Activated T-helper 17 cell treated with anti-CD3 and anti-CD28 coated beads, Interleukin-2, amount 50 U/mL, for 72 hours (primary cell): ENCODE measurements around the gene NBDY. TPM values are rescaled to one million over a fixed set of nuclear protein-coding genes. Genes with fewer than 3 reads are reported as not detected.
"Not testable (repeated sequence)": the region's sequence is repeated elsewhere in the genome, so short reads cannot be mapped to it uniquely, and the experiment has no call there.

Source experiments
- ATAC-seq: fragments of 150-1000 bp; cut with Tn5 transposase; replicated peaks from 2 replicates; pipeline ENCODE4 v1.10.0; 2021; ENCODE audit warnings: mild to moderate bottlenecking, moderate library complexity
- H3K27ac Mint-ChIP-seq: one replicate; pipeline ENCODE4 v1.8.0; 2022; ENCODE audit warnings: mixed read lengths
- H3K27me3 Mint-ChIP-seq: one replicate; pipeline ENCODE4 v1.8.0; 2022; ENCODE audit warnings: mixed read lengths
- H3K36me3 Mint-ChIP-seq: one replicate; pipeline ENCODE4 v1.8.0; 2022; ENCODE audit warnings: low read depth, mild to moderate bottlenecking, mixed read lengths
- H3K4me1 Mint-ChIP-seq: one replicate; pipeline ENCODE4 v1.8.0; 2022; ENCODE audit warnings: mixed read lengths
- H3K4me3 Mint-ChIP-seq: one replicate; pipeline ENCODE4 v1.8.0; 2022; ENCODE audit warnings: mild to moderate bottlenecking, mixed read lengths
- H3K9me3 Mint-ChIP-seq: one replicate; pipeline ENCODE4 v1.8.0; 2022; ENCODE audit warnings: mixed read lengths
- total RNA-seq, 2 donors: library from RNA; stranded (reverse); gene quantifications; one replicate each; pipeline ENCODE4 v1.2.3, GENCODE V29; 2022

Gene NBDY
- total RNA-seq, 2 donors from 2014 or later = 33.6 to 46.0 TPM

DNA sequence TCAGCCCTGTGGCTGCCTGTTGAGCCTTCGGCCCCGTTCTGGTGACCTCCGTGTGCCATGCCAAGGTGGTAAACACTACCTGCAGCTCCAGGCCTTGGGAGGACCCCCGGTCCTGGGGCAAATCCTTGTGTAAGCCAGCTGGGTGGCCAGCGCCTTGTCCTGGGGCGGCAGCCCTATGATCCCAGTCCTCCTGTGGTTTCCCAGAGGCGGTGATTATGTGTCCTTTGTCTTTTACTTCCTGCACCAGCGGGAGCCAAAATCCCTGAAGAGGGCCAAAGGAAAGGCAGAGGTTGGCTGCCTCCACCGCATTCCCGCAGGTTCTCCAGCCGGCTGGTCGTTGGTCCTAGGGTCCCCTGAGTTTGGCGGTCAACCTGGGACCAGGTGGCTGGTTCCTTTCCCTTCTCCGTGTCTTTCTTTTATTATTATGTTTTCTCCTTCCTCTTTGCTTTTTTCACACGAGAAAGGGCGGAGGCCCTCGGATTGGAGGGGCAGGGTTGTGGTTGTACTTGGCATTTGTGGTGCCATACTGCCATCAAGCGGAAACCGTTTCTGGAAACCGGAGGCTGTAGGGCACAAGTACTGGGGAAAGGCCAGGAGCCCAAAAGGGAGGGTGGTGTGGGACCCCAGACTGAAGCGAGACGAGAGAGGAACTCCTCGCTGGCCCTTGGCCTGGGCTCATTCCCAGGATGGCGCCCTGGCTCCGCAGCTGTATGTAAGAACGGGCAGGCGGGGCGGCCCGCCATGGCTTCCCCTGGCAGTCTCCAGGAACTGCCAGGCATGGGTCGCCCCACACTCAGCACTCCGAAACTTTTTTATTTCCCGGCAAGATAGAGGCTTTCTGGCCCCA lies 43.9 kb downstream of the NBDY start:
- H3K27me3 Mint-ChIP-seq, H3K9me3 Mint-ChIP-seq, H3K36me3 Mint-ChIP-seq, ATAC-seq, H3K4me3 Mint-ChIP-seq, H3K4me1 Mint-ChIP-seq, H3K27ac Mint-ChIP-seq: not testable (repeated sequence)

DNA sequence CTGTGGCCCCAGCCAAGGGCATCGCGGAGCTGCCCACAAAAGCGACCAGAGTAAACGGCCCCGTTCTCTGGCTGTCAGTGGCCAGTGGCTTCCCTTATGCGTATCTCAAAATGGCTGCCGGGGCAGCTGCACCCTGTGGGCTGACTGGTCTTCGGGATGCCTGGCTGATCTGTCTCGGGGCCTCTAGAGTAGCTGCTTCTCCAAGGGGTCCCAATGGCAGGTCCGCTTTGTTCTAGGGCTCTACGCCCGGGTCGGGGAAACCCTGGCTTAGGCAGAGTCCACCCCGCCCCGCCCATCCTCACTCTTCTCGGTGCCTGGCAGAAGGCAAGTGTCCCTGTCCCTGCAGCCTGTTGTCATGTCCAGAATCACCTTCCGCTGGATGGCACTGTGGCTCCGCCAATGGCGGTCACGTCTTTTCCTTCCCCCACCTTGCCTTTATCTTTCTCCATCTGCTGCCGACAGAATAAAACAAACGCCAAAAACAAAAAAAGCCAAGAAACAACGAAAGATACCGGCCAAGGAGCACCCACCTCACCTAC lies 44.5 kb downstream of the NBDY start:
- not testable (repeated sequence) for H3K4me3 Mint-ChIP-seq, H3K36me3 Mint-ChIP-seq, H3K9me3 Mint-ChIP-seq, ATAC-seq, H3K27ac Mint-ChIP-seq, H3K27me3 Mint-ChIP-seq, H3K4me1 Mint-ChIP-seq

DNA sequence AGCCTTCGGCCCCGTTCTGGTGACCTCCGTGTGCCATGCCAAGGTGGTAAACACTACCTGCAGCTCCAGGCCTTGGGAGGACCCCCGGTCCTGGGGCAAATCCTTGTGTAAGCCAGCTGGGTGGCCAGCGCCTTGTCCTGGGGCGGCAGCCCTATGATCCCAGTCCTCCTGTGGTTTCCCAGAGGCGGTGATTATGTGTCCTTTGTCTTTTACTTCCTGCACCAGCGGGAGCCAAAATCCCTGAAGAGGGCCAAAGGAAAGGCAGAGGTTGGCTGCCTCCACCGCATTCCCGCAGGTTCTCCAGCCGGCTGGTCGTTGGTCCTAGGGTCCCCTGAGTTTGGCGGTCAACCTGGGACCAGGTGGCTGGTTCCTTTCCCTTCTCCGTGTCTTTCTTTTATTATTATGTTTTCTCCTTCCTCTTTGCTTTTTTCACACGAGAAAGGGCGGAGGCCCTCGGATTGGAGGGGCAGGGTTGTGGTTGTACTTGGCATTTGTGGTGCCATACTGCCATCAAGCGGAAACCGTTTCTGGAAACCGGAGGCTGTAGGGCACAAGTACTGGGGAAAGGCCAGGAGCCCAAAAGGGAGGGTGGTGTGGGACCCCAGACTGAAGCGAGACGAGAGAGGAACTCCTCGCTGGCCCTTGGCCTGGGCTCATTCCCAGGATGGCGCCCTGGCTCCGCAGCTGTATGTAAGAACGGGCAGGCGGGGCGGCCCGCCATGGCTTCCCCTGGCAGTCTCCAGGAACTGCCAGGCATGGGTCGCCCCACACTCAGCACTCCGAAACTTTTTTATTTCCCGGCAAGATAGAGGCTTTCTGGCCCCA lies 49.3 kb downstream of the NBDY start:
- not testable (repeated sequence) for H3K9me3 Mint-ChIP-seq, H3K36me3 Mint-ChIP-seq, H3K4me3 Mint-ChIP-seq, ATAC-seq, H3K27ac Mint-ChIP-seq, H3K27me3 Mint-ChIP-seq
- peaks cover 20% of the 10 kb centered on the region for H3K4me1 Mint-ChIP-seq

DNA sequence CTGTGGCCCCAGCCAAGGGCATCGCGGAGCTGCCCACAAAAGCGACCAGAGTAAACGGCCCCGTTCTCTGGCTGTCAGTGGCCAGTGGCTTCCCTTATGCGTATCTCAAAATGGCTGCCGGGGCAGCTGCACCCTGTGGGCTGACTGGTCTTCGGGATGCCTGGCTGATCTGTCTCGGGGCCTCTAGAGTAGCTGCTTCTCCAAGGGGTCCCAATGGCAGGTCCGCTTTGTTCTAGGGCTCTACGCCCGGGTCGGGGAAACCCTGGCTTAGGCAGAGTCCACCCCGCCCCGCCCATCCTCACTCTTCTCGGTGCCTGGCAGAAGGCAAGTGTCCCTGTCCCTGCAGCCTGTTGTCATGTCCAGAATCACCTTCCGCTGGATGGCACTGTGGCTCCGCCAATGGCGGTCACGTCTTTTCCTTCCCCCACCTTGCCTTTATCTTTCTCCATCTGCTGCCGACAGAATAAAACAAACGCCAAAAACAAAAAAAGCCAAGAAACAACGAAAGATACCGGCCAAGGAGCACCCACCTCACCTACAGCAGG lies 50.0 kb downstream of the NBDY start:
- not testable (repeated sequence) for ATAC-seq, H3K9me3 Mint-ChIP-seq, H3K4me3 Mint-ChIP-seq, H3K27ac Mint-ChIP-seq, H3K27me3 Mint-ChIP-seq, H3K36me3 Mint-ChIP-seq
- H3K4me1 Mint-ChIP-seq = peaks cover 20% of the 10 kb centered on the region

DNA sequence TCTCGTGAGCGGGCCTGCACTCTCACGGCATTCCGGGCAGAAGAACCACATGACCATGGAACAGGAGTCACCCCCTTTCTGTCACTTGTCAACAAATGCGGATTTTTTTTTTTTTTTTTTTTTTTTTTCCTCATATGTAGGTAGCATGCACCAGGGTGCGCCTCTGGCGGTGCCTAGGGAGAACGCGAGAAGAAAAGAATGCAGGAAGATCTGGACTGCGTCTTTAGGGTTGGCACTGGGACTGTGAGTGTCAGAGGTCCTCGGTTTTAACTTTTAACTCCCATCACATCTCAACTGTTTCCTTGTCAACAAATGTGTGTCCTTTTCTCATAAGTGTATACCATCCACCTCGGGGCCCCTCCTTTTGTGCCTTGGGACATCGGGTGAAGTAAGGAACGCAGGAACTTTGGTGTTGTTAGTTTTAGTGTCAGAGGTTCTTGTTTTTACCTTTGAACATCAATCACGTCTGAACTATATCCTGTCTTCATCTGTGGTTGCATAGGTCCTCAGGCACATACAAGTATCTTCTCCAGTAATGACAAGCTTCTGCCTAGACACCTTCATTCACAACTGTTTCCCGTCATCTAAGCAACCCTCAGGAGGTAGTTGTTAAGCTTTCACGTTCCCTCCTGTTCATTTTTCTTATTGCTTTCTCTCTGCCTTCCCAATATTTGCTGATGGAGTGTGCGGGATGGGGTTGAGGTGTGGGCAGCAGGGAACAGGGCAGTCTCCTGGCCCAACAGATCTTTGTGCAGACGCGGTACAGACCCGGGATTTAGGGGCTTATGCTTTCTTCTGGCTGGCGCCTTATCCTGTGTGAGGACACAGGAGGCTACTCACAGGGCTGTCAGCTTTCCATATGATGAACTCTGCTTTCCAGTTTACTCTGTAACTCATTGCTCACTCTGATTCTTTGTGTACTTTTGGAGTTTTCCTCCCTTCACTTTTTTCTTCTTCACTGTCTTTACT lies 51.9 kb downstream of the NBDY start:
- peaks cover 20% of the 10 kb centered on the region for H3K4me1 Mint-ChIP-seq
- not testable (repeated sequence) for H3K36me3 Mint-ChIP-seq, H3K27me3 Mint-ChIP-seq, H3K4me3 Mint-ChIP-seq, H3K9me3 Mint-ChIP-seq
- H3K27ac Mint-ChIP-seq = peak overlapping the region; percentile 79
- ATAC-seq = peak; percentile 40

DNA sequence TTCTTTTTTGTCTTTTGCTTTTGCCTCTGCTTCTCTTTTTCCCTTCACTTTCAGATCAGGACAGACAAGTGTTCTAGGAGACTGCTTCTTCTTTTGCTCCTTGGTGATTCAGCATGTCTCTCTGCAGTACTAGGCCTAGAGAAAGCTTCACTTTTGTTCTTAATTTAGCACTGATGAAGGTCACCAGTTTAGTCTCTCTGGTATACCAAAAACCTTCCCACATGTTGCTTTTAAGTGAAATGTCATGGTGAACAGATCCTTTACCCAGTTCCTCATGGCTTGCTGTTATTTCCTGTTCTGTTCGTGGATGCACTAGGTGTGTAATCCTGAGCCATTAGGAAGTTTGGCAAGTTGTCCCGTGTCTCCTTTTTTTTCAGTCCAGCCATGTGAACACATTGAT lies 53.3 kb downstream of the NBDY start:
- Mint-ChIP-seq H3K9me3 (no peaks in the 10 kb centered on the region), H3K36me3 (peaks cover 22% of the 10 kb centered on the region), H3K4me3 (peak overlapping the region; percentile 37), H3K27ac (peak overlapping the region; percentile 79), H3K4me1 (peaks cover 30% of the 10 kb centered on the region), H3K27me3 (no peaks in the 10 kb centered on the region)
- no peak for ATAC-seq

DNA sequence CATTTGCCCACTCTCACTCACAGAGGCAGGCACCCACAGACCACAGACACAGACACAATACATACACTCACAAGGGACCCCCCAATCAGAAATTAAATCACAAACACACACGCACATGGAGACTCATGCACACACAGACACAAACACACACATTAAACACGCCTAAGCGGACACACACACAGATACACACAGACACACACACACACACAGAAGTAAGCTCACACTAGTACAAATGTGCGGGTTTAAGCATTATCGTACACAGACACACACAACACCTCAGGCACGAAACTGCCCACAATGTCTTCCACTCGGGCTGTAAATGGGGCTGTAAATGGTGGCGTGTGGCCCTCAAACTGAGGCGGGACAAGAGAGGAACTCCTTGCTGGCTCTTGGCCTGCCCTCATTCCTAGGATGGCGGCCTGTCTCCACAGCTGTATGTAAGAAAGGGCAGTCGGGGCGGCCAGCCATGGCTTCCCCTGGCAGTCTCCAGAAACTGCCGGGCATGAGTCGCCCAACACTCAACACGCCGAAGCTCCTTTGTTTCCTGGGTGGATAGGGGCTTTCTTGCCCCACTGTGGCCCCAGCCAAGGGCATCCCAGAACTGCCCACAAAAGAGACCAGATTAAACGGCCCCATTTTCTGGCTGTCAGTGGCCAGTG lies 53.9 kb downstream of the NBDY start:
- peaks cover 22% of the 10 kb centered on the region for H3K36me3 Mint-ChIP-seq

DNA sequence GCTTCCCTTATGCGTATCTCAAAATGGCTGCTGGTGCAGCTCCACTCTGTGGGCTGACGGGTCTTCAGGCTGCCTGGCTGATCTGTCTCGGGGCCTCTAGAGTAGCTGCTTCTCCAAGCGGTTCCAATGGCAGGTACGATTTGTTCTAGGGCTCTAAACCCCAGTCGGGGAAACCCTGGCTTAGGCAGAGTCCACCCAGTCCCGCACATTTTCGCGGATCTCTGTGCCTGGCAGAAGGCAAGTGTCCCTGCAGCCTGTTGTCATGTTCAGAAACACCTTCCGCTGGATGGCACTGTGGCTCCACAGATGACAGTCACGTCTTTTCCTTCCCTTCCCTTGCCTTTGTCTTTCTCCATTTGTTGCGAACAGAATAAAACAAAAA lies 54.4 kb downstream of the NBDY start:
- Mint-ChIP-seq H3K4me1 (peaks cover 30% of the 10 kb centered on the region), H3K4me3 (no peak overlapping the region), H3K9me3 (no peaks in the 10 kb centered on the region), H3K27me3 (no peaks in the 10 kb centered on the region), H3K36me3 (peaks cover 22% of the 10 kb centered on the region), H3K27ac (no peak overlapping the region)
- no peak for ATAC-seq

More for the DNA sequence above, 53.9 kb downstream of the NBDY start:
- Mint-ChIP-seq H3K27me3 (no peaks in the 10 kb centered on the region), H3K4me3 (no peak overlapping the region), H3K9me3 (no peaks in the 10 kb centered on the region), H3K4me1 (peaks cover 30% of the 10 kb centered on the region), H3K27ac (peak overlapping the region; percentile 79)
- no peak for ATAC-seq

- peaks cover 26% of the 10 kb centered on the region for H3K36me3 Mint-ChIP-seq
- no peak overlapping the region for H3K27ac Mint-ChIP-seq
- ATAC-seq = no peak
- peaks cover 30% of the 10 kb centered on the region for H3K4me1 Mint-ChIP-seq
- H3K4me3 Mint-ChIP-seq = no peak overlapping the region
- no peaks in the 10 kb centered on the region for H3K9me3 Mint-ChIP-seq
- H3K27me3 Mint-ChIP-seq = no peaks in the 10 kb centered on the region
Measured at GRCh38 chrX:56783996-56784620, 55.1 kb downstream of the NBDY start.

DNA sequence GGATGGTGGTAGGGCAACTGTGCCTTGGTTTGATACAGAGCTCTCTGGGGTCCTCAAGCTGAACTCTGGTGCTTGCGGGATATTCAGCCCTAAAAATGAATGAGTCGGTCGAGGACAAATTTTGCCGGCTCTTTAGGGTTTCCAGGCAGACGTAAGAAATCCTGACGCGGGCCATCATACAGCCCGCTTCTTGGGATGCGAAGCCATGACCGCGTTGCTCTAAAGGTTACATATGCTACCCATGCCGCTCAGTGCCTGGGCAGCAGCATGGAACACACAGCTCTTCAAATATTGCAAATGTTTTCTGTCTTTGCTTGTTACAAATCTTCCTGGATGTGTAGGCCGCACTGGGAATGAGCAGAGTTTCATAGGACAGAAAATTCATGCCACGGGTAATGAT lies 55.6 kb downstream of the NBDY start:
- H3K4me1 Mint-ChIP-seq = peaks cover 30% of the 10 kb centered on the region
- peaks cover 30% of the 10 kb centered on the region for H3K36me3 Mint-ChIP-seq
- H3K27me3 Mint-ChIP-seq = no peaks in the 10 kb centered on the region
- H3K9me3 Mint-ChIP-seq = no peaks in the 10 kb centered on the region
- no peak overlapping the region for H3K27ac Mint-ChIP-seq
- no peak overlapping the region for H3K4me3 Mint-ChIP-seq
- no peak for ATAC-seq

DNA sequence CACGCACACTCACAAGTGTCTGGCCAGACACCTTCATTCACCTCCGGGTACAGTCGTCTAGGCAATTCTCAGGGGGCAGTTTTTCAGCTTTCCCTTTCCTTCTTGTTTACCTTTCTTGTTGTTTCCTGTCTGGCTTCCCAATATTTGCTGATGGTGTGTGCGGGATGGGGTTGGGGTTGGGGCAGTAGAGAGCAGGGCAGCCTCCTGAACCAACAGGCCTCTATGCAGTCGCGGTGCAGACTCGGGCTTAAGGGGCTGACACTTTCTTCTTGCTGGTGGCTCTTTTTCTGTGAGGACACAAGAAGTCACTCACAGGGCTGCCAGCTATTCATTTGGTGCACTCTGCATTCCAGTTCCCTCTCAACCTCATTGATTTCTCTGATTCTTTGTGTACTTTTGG lies 56.4 kb downstream of the NBDY start:
- Mint-ChIP-seq H3K27ac (no peak overlapping the region), H3K9me3 (no peaks in the 10 kb centered on the region), H3K4me3 (no peak overlapping the region), H3K27me3 (no peaks in the 10 kb centered on the region), H3K4me1 (peaks cover 30% of the 10 kb centered on the region), H3K36me3 (peaks cover 37% of the 10 kb centered on the region)
- ATAC-seq = no peak

DNA sequence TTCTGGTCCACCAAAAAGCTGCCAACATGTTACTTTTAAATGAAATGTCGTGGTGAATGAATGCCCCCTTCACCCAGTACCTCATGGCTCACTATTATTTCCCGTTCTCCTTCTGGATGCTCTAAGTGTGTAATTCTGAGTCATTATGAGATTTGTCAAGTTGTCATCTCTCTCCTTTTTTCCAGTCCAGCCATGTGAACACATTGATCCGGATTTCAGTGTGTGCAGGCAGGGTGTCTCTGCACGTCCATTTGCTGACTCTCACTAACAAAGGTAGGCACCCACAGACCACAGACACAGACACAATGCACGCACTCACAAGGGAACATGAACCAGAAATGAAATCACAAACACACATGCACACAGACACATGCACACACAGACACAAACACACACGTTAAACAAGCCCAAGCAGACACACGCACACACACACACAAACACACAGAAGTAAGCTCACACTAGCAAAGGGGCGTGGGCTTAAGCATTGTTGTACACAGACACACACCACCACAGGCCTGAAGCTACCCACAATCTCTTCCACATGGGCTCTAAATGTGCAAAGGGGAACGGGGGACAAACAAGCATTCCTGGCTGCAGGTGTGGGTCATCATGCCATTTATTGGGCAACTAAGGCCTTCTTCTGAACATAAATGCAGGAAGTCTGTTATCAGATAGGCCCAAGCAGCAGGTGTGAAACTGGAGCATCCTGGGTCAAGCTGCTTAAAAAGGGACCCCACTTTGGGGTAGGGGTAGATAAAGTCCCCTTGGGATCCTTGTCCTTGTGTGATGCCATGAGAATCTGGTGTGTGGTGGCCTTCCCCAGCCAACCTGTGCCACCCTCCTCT lies 58.1 kb downstream of the NBDY start:
- Mint-ChIP-seq H3K9me3 (no peaks in the 10 kb centered on the region), H3K27ac (peak overlapping the region; percentile 64)

More for the DNA sequence above, 58.1 kb downstream of the NBDY start:
- peak; percentile 70 for ATAC-seq
- H3K4me3 Mint-ChIP-seq = peak overlapping the region; percentile 34
- peaks cover 49% of the 10 kb centered on the region for H3K36me3 Mint-ChIP-seq
- H3K27me3 Mint-ChIP-seq = no peaks in the 10 kb centered on the region
- peaks cover 23% of the 10 kb centered on the region for H3K4me1 Mint-ChIP-seq
